IMR-90 (cell line): ENCODE measurements around the gene SERPINA4. TPM values are rescaled to one million over a fixed set of nuclear protein-coding genes. Genes with fewer than 3 reads are reported as not detected.

Experiments used
- ATAC-seq: fragments of 200-7000 bp; cut with Tn5 transposase; 2 replicates; pipeline ENCODE4 v1.9.1; 2020; ENCODE audit warnings: low read depth, mild to moderate bottlenecking, moderate library complexity
- BruUV-seq: library from RNA; stranded (reverse); fragments of 400-500 nt; replicated peaks from 2 replicates; lab custom pipeline; 2021; lab: Mats Ljungman, UMichigan
- CTCF ChIA-PET: fragments of 300-600 bp; formaldehyde crosslinking; extraction: SDS; loops from one replicate; lab custom pipeline; 2021; ENCODE audit warnings: antibody characterized with exemption; lab: Yijun Ruan, JAX
- POLR2A ChIA-PET: fragments of 300-600 bp; sonication (Branson Sonifier 250); formaldehyde crosslinking; loops from one replicate; lab custom pipeline; 2022; ENCODE audit warnings: antibody characterized with exemption; ENCODE audit not compliant: unreplicated experiment; lab: Charles Lee
- DNase-seq: peaks from one replicate; pipeline ENCODE4 v3.0.0; 2013
- H2AFZ ChIP-seq: replicated peaks from 2 replicates; pipeline ENCODE3; 2013; ENCODE audit warnings: low read length, mild to moderate bottlenecking; ENCODE audit not compliant: poor library complexity
- H2AK5ac ChIP-seq: 2 replicates; pipeline ENCODE4 v1.6.1; 2013; ENCODE audit warnings: low read depth, low read length, inconsistent platforms
- H2AK9ac ChIP-seq: replicated peaks from 2 replicates; pipeline ENCODE3; 2013; ENCODE audit warnings: mild to moderate bottlenecking, low read depth, low read length, moderate library complexity; ENCODE audit not compliant: poor library complexity
- H2BK120ac ChIP-seq: 2 replicates; pipeline ENCODE4 v1.6.1; 2013; ENCODE audit warnings: low read depth, low read length, inconsistent platforms
- H2BK15ac ChIP-seq: 3 replicates; pipeline ENCODE4 v1.6.1; 2013; ENCODE audit warnings: low read depth, low read length, inconsistent platforms
- H2BK20ac ChIP-seq: 2 replicates; pipeline ENCODE4 v1.6.1; 2013; ENCODE audit warnings: low read depth, mild to moderate bottlenecking, inconsistent platforms, low read length, moderate library complexity
- H2BK5ac ChIP-seq: 2 replicates; pipeline ENCODE4 v1.6.1; 2013; ENCODE audit warnings: mild to moderate bottlenecking, low read depth, low read length, inconsistent platforms; ENCODE audit not compliant: poor library complexity, severe bottlenecking
- H3K14ac ChIP-seq: replicated peaks from 2 replicates; pipeline ENCODE4 v1.6.1; 2013; ENCODE audit warnings: low read depth, low read length, inconsistent platforms
- H3K18ac ChIP-seq: 2 replicates; pipeline ENCODE4 v1.6.1; 2013; ENCODE audit warnings: low read depth, low read length, control low read depth
- H3K23ac ChIP-seq: 2 replicates; pipeline ENCODE4 v1.6.1; 2013; ENCODE audit warnings: low read depth, low read length, inconsistent platforms
- H3K27ac ChIP-seq: 2 replicates; pipeline ENCODE4 v1.5.1; 2013; ENCODE audit warnings: mild to moderate bottlenecking, control low read depth, low read length; ENCODE audit not compliant: insufficient read depth
- H3K27me3 ChIP-seq: 2 replicates; pipeline ENCODE4 v1.6.1; 2013; ENCODE audit warnings: low read length; ENCODE audit not compliant: control insufficient read depth, insufficient read depth
- H3K36me3 ChIP-seq: 2 replicates; pipeline ENCODE4 v1.6.1; 2013; ENCODE audit warnings: low read length, mixed read lengths; ENCODE audit not compliant: control insufficient read depth, insufficient read depth
- H3K4ac ChIP-seq: 2 replicates; pipeline ENCODE4 v1.6.1; 2013; ENCODE audit warnings: low read depth, low read length, inconsistent platforms
- H3K4me1 ChIP-seq: 2 replicates; pipeline ENCODE4 v1.6.1; 2013; ENCODE audit warnings: low read length, mixed read lengths; ENCODE audit not compliant: control insufficient read depth, insufficient read depth
- H3K4me2 ChIP-seq: 2 replicates; pipeline ENCODE4 v1.6.1; 2013; ENCODE audit warnings: low read depth, mild to moderate bottlenecking, control low read depth, low read length, moderate library complexity
- H3K4me3 ChIP-seq: 2 replicates; pipeline ENCODE4 v1.5.1; 2013; ENCODE audit warnings: low read depth, mild to moderate bottlenecking, control low read depth, low read length, moderate library complexity; ENCODE audit not compliant: insufficient read depth
- H3K56ac ChIP-seq: 2 replicates; pipeline ENCODE4 v1.6.1; 2013; ENCODE audit warnings: low read length, inconsistent platforms; ENCODE audit not compliant: insufficient read depth; ENCODE audit errors: extremely low read depth
- H3K79me1 ChIP-seq, 2 experiments: 2 replicates each; pipeline ENCODE4 v1.6.1; 2013; ENCODE audit warnings: low read length in 2 of 2, inconsistent platforms in 1 of 2, low read depth in 1 of 2
- H3K9ac ChIP-seq: 2 replicates; pipeline ENCODE4 v1.6.1; 2013; ENCODE audit warnings: low read depth, low read length, control low read depth
- H3K9me1 ChIP-seq: 2 replicates; pipeline ENCODE4 v1.6.1; 2013; ENCODE audit warnings: low read length, inconsistent platforms; ENCODE audit not compliant: insufficient read depth
- H3K9me3 ChIP-seq: 2 replicates; pipeline ENCODE4 v1.6.1; 2013; ENCODE audit warnings: low read length; ENCODE audit not compliant: control insufficient read depth, insufficient read depth
- H4K20me1 ChIP-seq: 2 replicates; pipeline ENCODE4 v1.6.1; 2013; ENCODE audit warnings: low read length, inconsistent platforms; ENCODE audit not compliant: insufficient read depth
- H4K5ac ChIP-seq: 2 replicates; pipeline ENCODE4 v1.6.1; 2013; ENCODE audit warnings: mild to moderate bottlenecking, low read depth, low read length, control low read depth
- H4K8ac ChIP-seq, 2 experiments: 2 replicates each; pipeline ENCODE4 v1.6.1; 2013; ENCODE audit warnings: low read depth in 2 of 2, low read length in 2 of 2, control low read depth in 1 of 2, inconsistent platforms in 1 of 2
- H4K91ac ChIP-seq: 2 replicates; pipeline ENCODE4 v1.6.1; 2013; ENCODE audit warnings: low read depth, low read length, inconsistent platforms; ENCODE audit not compliant: insufficient read depth
- BHLHE40 ChIP-seq: fragments of 150-350 bp; IDR thresholded peaks from 2 replicates; pipeline ENCODE4 v1.6.1; 2016; ENCODE audit warnings: mild to moderate bottlenecking, low read depth, low read length
- CHD1 ChIP-seq: IDR thresholded peaks from 2 replicates; pipeline ENCODE4 v1.6.1; 2012; ENCODE audit warnings: low read depth, low read length, improper control_type of control experiment
- FOS ChIP-seq: fragments of 150-350 bp; IDR thresholded peaks from 2 replicates; pipeline ENCODE4 v1.6.1; 2016; ENCODE audit warnings: low read depth, low read length
- MAFK ChIP-seq: IDR thresholded peaks from 2 replicates; pipeline ENCODE4 v1.6.1; 2012; ENCODE audit warnings: low read depth, low read length, improper control_type of control experiment
- MAZ ChIP-seq: IDR thresholded peaks from 2 replicates; pipeline ENCODE4 v1.6.1; 2012; ENCODE audit warnings: low read depth, mild to moderate bottlenecking, low read length, improper control_type of control experiment, moderate library complexity, borderline replicate concordance
- MXI1 ChIP-seq: IDR thresholded peaks from 2 replicates; pipeline ENCODE4 v1.6.1; 2012; ENCODE audit warnings: low read depth, mild to moderate bottlenecking, low read length, moderate library complexity, borderline replicate concordance
- NFE2L2 ChIP-seq: fragments of 150-350 bp; IDR thresholded peaks from 2 replicates; pipeline ENCODE4 v1.6.1; 2016; ENCODE audit warnings: low read depth, mild to moderate bottlenecking, low read length
- POLR2A ChIP-seq: IDR thresholded peaks from 2 replicates; pipeline ENCODE4 v1.6.1; 2012; ENCODE audit warnings: mild to moderate bottlenecking, low read depth, low read length
- RCOR1 ChIP-seq: IDR thresholded peaks from 2 replicates; pipeline ENCODE4 v1.6.1; 2012; ENCODE audit warnings: mild to moderate bottlenecking, low read length, improper control_type of control experiment; ENCODE audit not compliant: insufficient replicate concordance
- SMC3 ChIP-seq: fragments of 150-350 bp; IDR thresholded peaks from 2 replicates; pipeline ENCODE4 v1.6.1; 2016; ENCODE audit warnings: low read depth, mild to moderate bottlenecking, antibody characterized with exemption, low read length, moderate library complexity
- WGBS, 2 experiments: methylation state at CpG; one replicate each; pipeline versions ENCODE4 v1.1.5 to v1.1.7; 2013; ENCODE audit warnings: missing lambda C conversion rate in 2 of 2; ENCODE audit not compliant: insufficient read length in 1 of 2; ENCODE audit errors: extremely low coverage in 2 of 2; 5-methylcytosine and 5-hydroxymethylcytosine counted together
- dilution Hi-C: fragments of 300-500 bp; cut with HindIII; formaldehyde crosslinking; loops from one replicate; pipeline ENCODE4 v1.14.3; 2018; ENCODE audit warnings: low sequenced_read_pairs; ENCODE audit not compliant: unreplicated experiment
- in situ Hi-C: fragments of 300-500 bp; cut with MboI; formaldehyde crosslinking; loops from 3 replicates; pipeline ENCODE4 v1.14.3; 2019; ENCODE audit warnings: low sequenced_read_pairs, inconsistent platforms, mixed read lengths
- intact Hi-C: fragments of 100-400 bp; cut with micrococcal nuclease; formaldehyde crosslinking; loops from 2 replicates; pipeline ENCODE4 v1.10.0; 2022
- polyA plus RNA-seq, 3 experiments: library from polyadenylated mRNA; depleted of rRNA; stranded (reverse); fragments of >200 nt; gene quantifications; 2 replicates each; pipeline ENCODE4 v1.2.3, GENCODE V29; 2012; ENCODE audit warnings: low replicate concordance in 1 of 3
- total RNA-seq: library from RNA; depleted of rRNA; stranded (reverse); fragments of >200 nt; gene quantifications from 2 replicates; pipeline ENCODE4 v1.2.3, GENCODE V29; 2012
- TF ChIP-seq, protein P1 (sequence below): fragments of 150-350 bp; IDR thresholded peaks from 2 replicates; pipeline ENCODE4 v1.6.1; 2017; ENCODE audit warnings: mild to moderate bottlenecking, antibody characterized with exemption, low read length, low read depth
- TF ChIP-seq, protein P2 (sequence below): conservative IDR thresholded peaks from 2 replicates; pipeline ENCODE4 v1.5.1; 2012; ENCODE audit warnings: mild to moderate bottlenecking, low read depth, low read length, improper control_type of control experiment
- TF ChIP-seq, protein P3 (sequence below): fragments of 150-350 bp; IDR thresholded peaks from 2 replicates; pipeline ENCODE4 v1.6.1; 2016; ENCODE audit warnings: low read depth, mild to moderate bottlenecking, low read length, moderate library complexity, borderline replicate concordance

The SERPINA4 gene
- total and polyA plus RNA-seq, 2 of the 4 experiments (the other 2 are of a cell fraction) = not detected

DNA sequence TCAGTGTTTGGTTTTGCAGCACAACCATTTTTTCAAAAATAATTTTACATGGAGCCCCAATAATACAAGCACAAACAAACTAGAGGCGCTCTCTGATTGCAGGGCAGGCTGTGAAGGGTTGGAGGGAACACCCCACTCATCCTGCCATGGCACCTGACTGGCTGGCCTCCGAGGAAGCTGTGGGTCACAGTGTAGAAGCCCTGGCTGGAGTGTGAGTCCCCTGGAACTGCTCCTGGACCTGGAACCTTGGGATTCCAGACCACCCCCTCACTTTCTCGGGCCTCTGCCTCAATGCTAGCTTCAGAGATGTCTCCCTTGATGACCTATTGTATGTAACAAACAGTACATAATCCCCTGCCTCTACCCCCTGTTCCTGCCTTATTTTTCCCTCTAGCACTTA is 37.1 kb upstream of the SERPINA4 start:
- no peak overlapping the region for H3K4ac ChIP-seq
- H4K91ac ChIP-seq = no peak overlapping the region
- no CpG with 5 or more reads among the region's 3 CpGs for WGBS, 2 experiments
- H3K23ac ChIP-seq = no peak overlapping the region
- no peak overlapping the region for H2BK5ac ChIP-seq
- no peaks in the 10 kb centered on the region for H3K36me3 ChIP-seq
- in situ Hi-C loops (no loop called here), dilution Hi-C loops (no loop called here), intact Hi-C loops (no loop called here)
- no peak overlapping the region for H3K4me3 ChIP-seq
- H3K27me3 ChIP-seq = no peaks in the 10 kb centered on the region
- no peak overlapping the region for H2BK120ac ChIP-seq
- H3K9ac ChIP-seq = no peak overlapping the region
- no peak overlapping the region for H2BK15ac ChIP-seq
- H4K8ac ChIP-seq = no peak overlapping the region
- ATAC-seq = no peak
- no peaks in the 10 kb centered on the region for H3K79me1 ChIP-seq
- no TSS peak for BruUV-seq
- no peak overlapping the region for H3K14ac ChIP-seq
- no peak overlapping the region for H3K56ac ChIP-seq
- no peak overlapping the region for H2AFZ ChIP-seq
- H4K5ac ChIP-seq = no peak overlapping the region
- no peak overlapping the region for H2AK5ac ChIP-seq
- H3K4me2 ChIP-seq = no peak overlapping the region
- CTCF ChIA-PET = no interaction called here
- no peak overlapping the region for H3K27ac ChIP-seq
- no peaks in the 10 kb centered on the region for H4K20me1 ChIP-seq
- no peak overlapping the region for H2BK20ac ChIP-seq
- no peaks in the 10 kb centered on the region for H3K4me1 ChIP-seq
- no peak overlapping the region for H3K18ac ChIP-seq
- H3K9me1 ChIP-seq = no peaks in the 10 kb centered on the region
- no peak overlapping the region for H2AK9ac ChIP-seq
- H3K9me3 ChIP-seq = no peaks in the 10 kb centered on the region; the same call in none of the 2 replicates
- POLR2A ChIA-PET = no interaction called here
- DNase-seq = no peak
- TF ChIP-seq FOS (no peak), MAFK (no peak), SMC3 (no peak), MXI1 (no peak), POLR2A (no peak), NFE2L2 (no peak), BHLHE40 (no peak), CHD1 (no peak), RCOR1 (no peak), MAZ (no peak)
- TF ChIP-seq, protein P1, sequence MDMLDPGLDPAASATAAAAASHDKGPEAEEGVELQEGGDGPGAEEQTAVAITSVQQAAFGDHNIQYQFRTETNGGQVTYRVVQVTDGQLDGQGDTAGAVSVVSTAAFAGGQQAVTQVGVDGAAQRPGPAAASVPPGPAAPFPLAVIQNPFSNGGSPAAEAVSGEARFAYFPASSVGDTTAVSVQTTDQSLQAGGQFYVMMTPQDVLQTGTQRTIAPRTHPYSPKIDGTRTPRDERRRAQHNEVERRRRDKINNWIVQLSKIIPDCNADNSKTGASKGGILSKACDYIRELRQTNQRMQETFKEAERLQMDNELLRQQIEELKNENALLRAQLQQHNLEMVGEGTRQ = no peak
- TF ChIP-seq, protein P2, sequence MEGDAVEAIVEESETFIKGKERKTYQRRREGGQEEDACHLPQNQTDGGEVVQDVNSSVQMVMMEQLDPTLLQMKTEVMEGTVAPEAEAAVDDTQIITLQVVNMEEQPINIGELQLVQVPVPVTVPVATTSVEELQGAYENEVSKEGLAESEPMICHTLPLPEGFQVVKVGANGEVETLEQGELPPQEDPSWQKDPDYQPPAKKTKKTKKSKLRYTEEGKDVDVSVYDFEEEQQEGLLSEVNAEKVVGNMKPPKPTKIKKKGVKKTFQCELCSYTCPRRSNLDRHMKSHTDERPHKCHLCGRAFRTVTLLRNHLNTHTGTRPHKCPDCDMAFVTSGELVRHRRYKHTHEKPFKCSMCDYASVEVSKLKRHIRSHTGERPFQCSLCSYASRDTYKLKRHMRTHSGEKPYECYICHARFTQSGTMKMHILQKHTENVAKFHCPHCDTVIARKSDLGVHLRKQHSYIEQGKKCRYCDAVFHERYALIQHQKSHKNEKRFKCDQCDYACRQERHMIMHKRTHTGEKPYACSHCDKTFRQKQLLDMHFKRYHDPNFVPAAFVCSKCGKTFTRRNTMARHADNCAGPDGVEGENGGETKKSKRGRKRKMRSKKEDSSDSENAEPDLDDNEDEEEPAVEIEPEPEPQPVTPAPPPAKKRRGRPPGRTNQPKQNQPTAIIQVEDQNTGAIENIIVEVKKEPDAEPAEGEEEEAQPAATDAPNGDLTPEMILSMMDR = no peak
- TF ChIP-seq, protein P3, sequence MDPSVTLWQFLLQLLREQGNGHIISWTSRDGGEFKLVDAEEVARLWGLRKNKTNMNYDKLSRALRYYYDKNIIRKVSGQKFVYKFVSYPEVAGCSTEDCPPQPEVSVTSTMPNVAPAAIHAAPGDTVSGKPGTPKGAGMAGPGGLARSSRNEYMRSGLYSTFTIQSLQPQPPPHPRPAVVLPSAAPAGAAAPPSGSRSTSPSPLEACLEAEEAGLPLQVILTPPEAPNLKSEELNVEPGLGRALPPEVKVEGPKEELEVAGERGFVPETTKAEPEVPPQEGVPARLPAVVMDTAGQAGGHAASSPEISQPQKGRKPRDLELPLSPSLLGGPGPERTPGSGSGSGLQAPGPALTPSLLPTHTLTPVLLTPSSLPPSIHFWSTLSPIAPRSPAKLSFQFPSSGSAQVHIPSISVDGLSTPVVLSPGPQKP = no peak
